Heart left ventricle (tissue), 13 donors: ENCODE results near the gene SIAH2.

ENCODE experiments used
- POLR2A ChIP-seq, 2 donors: fragments of 450-650 bp; IDR thresholded peaks; one replicate each; pipeline ENCODE4 v1.6.1; 2017; ENCODE audit warnings: antibody characterized with exemption in 2 of 2, mild to moderate bottlenecking in 2 of 2, moderate library complexity in 2 of 2
- TF ChIP-seq, protein P1 (sequence below), 12 donors: fragments of 200-600 bp; sonication (generic) in 4 of 12; IDR thresholded peaks; one replicate each; pipeline versions ENCODE4 v1.5.0 to v1.8.0; 2018 to 2022; ENCODE audit warnings: antibody characterized with exemption in 12 of 12, mild to moderate bottlenecking in 5 of 12
- donor health status: ischemic (EF 13 %, LVEDD 7.1; RV severe dilation, severe dysfunction).
- donor health status: DM: no; HTN: yes; CAD: no.
- donor health status: DM: no; HTN: no; CAD: no.
- donor health status: ischemic (EF 25% LVEDD 6.9; RV normal size, moderate dysfunction).
- donor health status: ischemic (EF 25% LVEDD 5.7; RV mildly dilated, moderate dysfunction).
- donor health status: ischemic (EF 35%, LVEDD 5.7; RV mildly dilated, moderate dysfunction).
- donor health status: nonischemic (EF 11% LVEDD 7.7; RV severe dilation, severe dysfunction).
- donor health status: DM: yes; HTN: yes; CAD: no.
- donor health status: PGD.
- donor health status: ischemic (EF 29% LVEDD 5.4; RV normal size, mild dysfunction).
- donor health status: nonischemic (EF 23%, LVEDD 6.1; RV moderate dilation, normal function).

DNA sequence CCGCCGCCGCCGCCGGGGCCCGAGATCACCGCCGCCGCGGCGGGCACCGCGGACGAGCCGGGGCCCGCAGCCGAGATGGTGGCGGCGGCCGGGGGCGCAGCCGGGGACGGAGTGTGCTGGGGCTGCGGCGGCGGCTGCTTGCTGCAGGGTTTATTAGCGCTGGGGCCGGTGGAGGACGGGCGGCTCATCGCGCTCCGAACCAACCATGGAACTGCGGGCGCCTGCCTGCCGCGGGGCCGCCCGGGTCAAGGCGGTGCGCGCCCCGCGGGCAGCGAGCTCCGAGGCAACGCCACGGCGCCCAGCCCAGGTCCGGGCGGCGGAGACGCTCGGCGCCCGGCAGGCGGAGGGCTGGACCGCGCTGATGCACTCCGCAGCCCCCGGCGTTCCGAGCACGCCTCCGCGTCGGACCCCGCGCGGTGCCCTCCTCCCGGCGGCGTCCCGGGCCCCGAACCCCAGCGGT is 277 bp downstream of the SIAH2 start:
- TF ChIP-seq, protein P1, sequence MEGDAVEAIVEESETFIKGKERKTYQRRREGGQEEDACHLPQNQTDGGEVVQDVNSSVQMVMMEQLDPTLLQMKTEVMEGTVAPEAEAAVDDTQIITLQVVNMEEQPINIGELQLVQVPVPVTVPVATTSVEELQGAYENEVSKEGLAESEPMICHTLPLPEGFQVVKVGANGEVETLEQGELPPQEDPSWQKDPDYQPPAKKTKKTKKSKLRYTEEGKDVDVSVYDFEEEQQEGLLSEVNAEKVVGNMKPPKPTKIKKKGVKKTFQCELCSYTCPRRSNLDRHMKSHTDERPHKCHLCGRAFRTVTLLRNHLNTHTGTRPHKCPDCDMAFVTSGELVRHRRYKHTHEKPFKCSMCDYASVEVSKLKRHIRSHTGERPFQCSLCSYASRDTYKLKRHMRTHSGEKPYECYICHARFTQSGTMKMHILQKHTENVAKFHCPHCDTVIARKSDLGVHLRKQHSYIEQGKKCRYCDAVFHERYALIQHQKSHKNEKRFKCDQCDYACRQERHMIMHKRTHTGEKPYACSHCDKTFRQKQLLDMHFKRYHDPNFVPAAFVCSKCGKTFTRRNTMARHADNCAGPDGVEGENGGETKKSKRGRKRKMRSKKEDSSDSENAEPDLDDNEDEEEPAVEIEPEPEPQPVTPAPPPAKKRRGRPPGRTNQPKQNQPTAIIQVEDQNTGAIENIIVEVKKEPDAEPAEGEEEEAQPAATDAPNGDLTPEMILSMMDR (IDR thresholded peaks at IDR 0.05): peak in 1 of 12 donors; percentile 5
- TF ChIP-seq POLR2A (IDR thresholded peaks at IDR 0.05): peak in 1 of 2 donors; percentile 95
